MM.1S (cell line): ENCODE data around the gene SOX14.

ENCODE experiments used
- CTCF ChIP-seq: fragments of 300-600 bp; sonication (generic); IDR thresholded peaks from 2 replicates; pipeline ENCODE4 v1.5.1; 2016; ENCODE audit warnings: antibody characterized with exemption, low read length, mixed read lengths
- EZH2 ChIP-seq: fragments of 300-600 bp; sonication (generic); optimal IDR thresholded peaks from 2 replicates; pipeline ENCODE3; 2017; ENCODE audit warnings: low read depth, mild to moderate bottlenecking, antibody characterized with exemption, low read length, mixed read lengths
- EZH2phosphoT487 ChIP-seq: fragments of 300-600 bp; sonication (generic); IDR thresholded peaks from 2 replicates; pipeline ENCODE4 v1.6.1; 2018; ENCODE audit warnings: antibody characterized with exemption, low read length

GRCh38 chr3:137803215-137803614 is 39.1 kb downstream of the SOX14 start:
- TF ChIP-seq EZH2 (no peak), CTCF (no peak), EZH2phosphoT487 (no peak)
